GM23338 (cell line): ENCODE data around the gene ETV6.

ENCODE experiments used
- CTCF ChIP-seq, 2 experiments: fragments of 200-600 bp in 1 of 2; sonication (generic) in 1 of 2; conservative IDR thresholded peaks; 2 replicates each; pipeline versions ENCODE4 v1.5.1 to v1.6.1; 2016 to 2017; ENCODE audit warnings: antibody characterized with exemption in 2 of 2, low read depth in 2 of 2, mild to moderate bottlenecking in 2 of 2, moderate library complexity in 1 of 2
- EZH2 ChIP-seq: fragments of 200-600 bp; sonication (generic); IDR thresholded peaks from one replicate; pipeline ENCODE4 v1.8.0; 2017; ENCODE audit warnings: antibody characterized with exemption, mild to moderate bottlenecking, low read depth; ENCODE audit not compliant: unreplicated experiment
- EZH2phosphoT487 ChIP-seq: fragments of 200-600 bp; sonication (generic); IDR thresholded peaks from one replicate; pipeline ENCODE4 v1.8.1; 2018; ENCODE audit warnings: antibody characterized with exemption; ENCODE audit not compliant: unreplicated experiment
- POLR2AphosphoS5 ChIP-seq: IDR thresholded peaks from 2 replicates; pipeline ENCODE4 v1.6.1; 2016; ENCODE audit warnings: antibody characterized with exemption, low read depth
- ZNF462 ChIP-seq: fragments of 250-450 bp; sonication (Bioruptor Pico); IDR thresholded peaks from 2 replicates; pipeline ENCODE4 v1.5.0; 2020; ENCODE audit warnings: mild to moderate bottlenecking, moderate library complexity

DNA sequence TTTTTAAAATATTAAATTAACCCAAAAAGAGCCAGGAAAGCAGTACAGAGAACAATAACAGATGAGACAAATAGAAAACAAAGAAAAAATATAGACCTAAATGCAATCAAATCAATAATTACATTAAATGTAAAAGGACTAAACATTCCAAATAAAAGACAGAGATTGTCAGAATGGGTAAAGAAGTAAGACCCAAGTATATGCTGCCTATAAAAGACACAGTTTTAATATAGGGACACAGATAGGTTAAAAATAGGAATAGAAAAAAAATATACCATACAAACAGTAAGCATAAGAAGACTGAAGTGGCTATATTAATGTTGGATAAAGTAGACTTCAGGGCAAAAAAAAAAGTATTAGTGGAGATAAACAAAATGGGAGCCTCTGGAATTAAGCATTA lies 258.2 kb downstream of the ETV6 start:
- TF ChIP-seq CTCF (conservative IDR thresholded peaks at IDR 0.05; ENCODE audit: low read depth in 2 of 2) (no peak), ZNF462 (CRISPR knock-in tag) (no peak), POLR2AphosphoS5 (no peak), EZH2 (no peak), EZH2phosphoT487 (no peak)
